Middle frontal gyrus (tissue), 1 donor: ENCODE measurements around the gene HEPHL1.
"Not testable (repeated sequence)": the region's sequence is repeated elsewhere in the genome, so short reads cannot be mapped to it uniquely, and the experiment has no call there.

Source experiments
- DNase-seq: peaks from one replicate; pipeline ENCODE4 v3.0.0-alpha.2; 2015; ENCODE audit warnings: low spot score; ENCODE audit errors: extremely low spot score

HEPHL1 gene

GRCh38 chr11:94149431-94150017, 128.4 kb downstream of the HEPHL1 start:
- no peak for DNase-seq

GRCh38 chr11:94150056-94150455, 128.9 kb downstream of the HEPHL1 start:
- no peak for DNase-seq

GRCh38 chr11:94150704-94151685, 129.8 kb downstream of the HEPHL1 start:
- no peak for DNase-seq

GRCh38 chr11:94151903-94152677, 130.9 kb downstream of the HEPHL1 start:
- DNase-seq: no peak

GRCh38 chr11:94152678-94153065, 131.5 kb downstream of the HEPHL1 start:
- DNase-seq: no peak

GRCh38 chr11:94153320-94153719, 132.2 kb downstream of the HEPHL1 start:
- DNase-seq: no peak

GRCh38 chr11:94154095-94154856, 133.1 kb downstream of the HEPHL1 start:
- DNase-seq: no peak

- not testable (repeated sequence) for DNase-seq
These were observed 136.2 kb downstream of the HEPHL1 start for GRCh38 chr11:94157339-94157738.
